Thymus (tissue), 11 donors: ENCODE measurements around the gene HOXB6. TPM values are rescaled to one million over a fixed set of nuclear protein-coding genes. Genes with fewer than 3 reads are reported as not detected.

ENCODE experiments used
- DNase-seq, 9 donors: peaks; one replicate each; pipeline ENCODE4 v3.0.0-alpha.2; 2013; ENCODE audit warnings: low spot score in 9 of 9, low read depth in 6 of 9, missing footprints in 1 of 9
- H3K27ac ChIP-seq, 2 donors: one replicate each; pipeline ENCODE4 v1.5.1; 2013; ENCODE audit warnings: control low read depth in 1 of 2, low read depth in 1 of 2, low read length in 1 of 2, mild to moderate bottlenecking in 1 of 2, moderate library complexity in 1 of 2
- H3K27me3 ChIP-seq, 2 donors: one replicate each; pipeline ENCODE4 v1.5.1; 2013; ENCODE audit warnings: low read length in 1 of 2; ENCODE audit not compliant: control insufficient read depth in 2 of 2, insufficient read depth in 1 of 2
- H3K36me3 ChIP-seq, 2 donors: one replicate each; pipeline ENCODE4 v1.5.1; 2013; ENCODE audit warnings: low read length in 1 of 2, mild to moderate bottlenecking in 1 of 2, moderate library complexity in 1 of 2; ENCODE audit not compliant: control insufficient read depth in 2 of 2, insufficient read depth in 2 of 2
- H3K4me1 ChIP-seq, 2 donors: one replicate each; pipeline ENCODE4 v1.5.1; 2013; ENCODE audit warnings: low read length in 2 of 2; ENCODE audit not compliant: control insufficient read depth in 2 of 2, insufficient read depth in 2 of 2
- H3K4me3 ChIP-seq, 2 donors: one replicate each; pipeline ENCODE4 v1.5.1; 2013; ENCODE audit warnings: low read length in 2 of 2, control low read depth in 1 of 2, mild to moderate bottlenecking in 1 of 2
- H3K9me3 ChIP-seq, 2 donors: one replicate each; pipeline ENCODE4 v1.5.1; 2013; ENCODE audit warnings: low read length in 1 of 2, mild to moderate bottlenecking in 1 of 2; ENCODE audit not compliant: control insufficient read depth in 2 of 2, insufficient read depth in 1 of 2
- WGBS: extraction: QIAGEN DNeasy Blood & Tissue Kit; methylation state at CpG from one replicate; pipeline ENCODE4 v1.1.7; 2013; 5-methylcytosine and 5-hydroxymethylcytosine counted together
- polyA plus RNA-seq: library from polyadenylated mRNA; stranded (reverse); fragments of 200-250 nt; gene quantifications from one replicate; pipeline ENCODE4 v1.2.3, GENCODE V29; 2013
- total RNA-seq: library from RNA; stranded (reverse); fragments of 120-200 nt; gene quantifications from one replicate; pipeline ENCODE4 v1.2.4, GENCODE V29; 2013
- donor health status: healthy.

Gene HOXB6
- total and polyA plus RNA-seq, 2 donors, result 0.19 to 1.0 TPM

DNA sequence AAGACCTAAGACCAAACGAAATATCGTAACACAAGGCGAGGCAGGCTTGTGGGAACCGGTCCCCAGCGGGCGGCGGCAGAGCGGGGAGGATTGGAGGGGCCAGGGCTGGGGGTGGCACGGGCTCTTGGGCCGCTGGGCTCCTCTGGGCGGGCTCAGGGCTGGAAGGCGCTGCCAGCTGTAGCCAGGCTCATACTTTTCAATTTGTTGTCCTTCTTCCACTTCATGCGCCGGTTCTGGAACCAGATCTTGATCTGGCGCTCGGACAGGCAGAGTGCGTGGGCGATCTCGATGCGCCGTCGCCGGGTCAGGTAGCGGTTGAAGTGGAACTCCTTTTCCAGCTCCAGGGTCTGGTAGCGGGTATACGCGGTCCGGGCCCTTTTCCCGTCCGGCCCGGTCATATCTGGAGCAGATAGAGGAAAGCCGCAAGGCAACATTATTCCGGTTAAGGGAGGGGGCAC is 12.7 kb downstream of the HOXB6 start:
- DNase-seq, result no peak
- H3K36me3 ChIP-seq, result peaks cover 0 to 4% of the 10 kb centered on the region in 2 donors
- H3K9me3 ChIP-seq, result no peaks in the 10 kb centered on the region
- peaks cover 93 to 100% of the 10 kb centered on the region in 2 donors for H3K27me3 ChIP-seq
- 16% methylated on average over 33 of the region's 33 CpGs for WGBS
- peaks cover 0 to 14% of the 10 kb centered on the region in 2 donors for H3K4me1 ChIP-seq
- H3K27ac ChIP-seq, result no peak overlapping the region
- no peak overlapping the region for H3K4me3 ChIP-seq

- no peak for DNase-seq
- Histone ChIP-seq H3K27ac (no peak overlapping the region), H3K9me3 (no peaks in the 10 kb centered on the region), H3K36me3 (peaks cover 0 to 4% of the 10 kb centered on the region in 2 donors), H3K4me3 (no peak overlapping the region), H3K27me3 (peaks cover 93 to 100% of the 10 kb centered on the region in 2 donors), H3K4me1 (peaks cover 0 to 12% of the 10 kb centered on the region in 2 donors)
- 91% methylated on average over 10 of the region's 10 CpGs for WGBS
Measured at GRCh38 chr17:48591255-48592056, 13.3 kb downstream of the HOXB6 start.

- no peak for DNase-seq
- Histone ChIP-seq H3K36me3 (peaks cover 0 to 4% of the 10 kb centered on the region in 2 donors), H3K27ac (no peak overlapping the region), H3K4me3 (no peak overlapping the region), H3K4me1 (peaks cover 4 to 14% of the 10 kb centered on the region in 2 donors), H3K9me3 (peaks cover 0 to 2% of the 10 kb centered on the region in 2 donors), H3K27me3 (peaks cover 92 to 100% of the 10 kb centered on the region in 2 donors)
Measured at GRCh38 chr17:48590607-48591161, 14.1 kb downstream of the HOXB6 start.

- WGBS, result 16% methylated on average over 23 of the region's 23 CpGs
- H3K27me3 ChIP-seq, result peaks cover 92 to 100% of the 10 kb centered on the region in 2 donors
- DNase-seq, result no peak
- H3K27ac ChIP-seq, result no peak within 1 kb of the TSS
- no peak within 1 kb of the TSS for H3K4me3 ChIP-seq
- no peaks in the 10 kb centered on the region for H3K36me3 ChIP-seq
- H3K4me1 ChIP-seq, result peaks cover 7 to 20% of the 10 kb centered on the region in 2 donors
- peaks cover 0 to 9% of the 10 kb centered on the region in 2 donors for H3K9me3 ChIP-seq
Measured at GRCh38 chr17:48589831-48590606, 14.8 kb downstream of the HOXB6 start, which contains the start of gene HOXB3. TSS of gene HOXB3 (minus strand) at chr17:48590241. CDS start at chr17:48552474, 37,767 bp downstream.

GRCh38 chr17:48589060-48589830 is 15.5 kb downstream of the HOXB6 start:
- WGBS, result 13% methylated on average over 10 of the region's 10 CpGs
- DNase-seq, result no peak
- peaks cover 8 to 22% of the 10 kb centered on the region in 2 donors for H3K4me1 ChIP-seq
- peaks cover 0 to 11% of the 10 kb centered on the region in 2 donors for H3K9me3 ChIP-seq
- H3K27ac ChIP-seq, result no peak overlapping the region
- H3K27me3 ChIP-seq, result peaks cover 90 to 100% of the 10 kb centered on the region in 2 donors
- H3K4me3 ChIP-seq, result no peak overlapping the region
- H3K36me3 ChIP-seq, result no peaks in the 10 kb centered on the region

DNA sequence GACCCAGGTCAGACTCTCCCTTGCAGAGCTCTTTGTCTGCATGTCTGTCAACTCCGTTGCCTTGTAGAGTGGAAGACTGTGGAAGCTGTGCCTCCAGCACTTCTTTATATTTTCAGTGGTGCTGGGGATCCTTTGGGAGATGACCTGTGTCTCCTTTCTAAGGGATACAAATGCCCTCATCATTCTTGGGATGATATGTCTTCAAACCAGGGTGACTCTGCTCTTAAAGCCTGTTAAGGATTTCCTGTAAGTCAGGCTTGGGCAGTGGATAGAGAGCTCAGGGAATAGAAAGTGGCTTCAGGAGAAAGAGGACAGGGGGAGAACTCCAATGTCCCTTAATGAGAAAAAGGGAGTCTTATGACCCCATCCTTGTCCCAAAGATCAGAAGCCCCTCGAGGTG is 16.3 kb downstream of the HOXB6 start:
- H3K27ac ChIP-seq, result no peak overlapping the region
- no peak for DNase-seq
- H3K4me1 ChIP-seq, result peaks cover 8 to 22% of the 10 kb centered on the region in 2 donors
- no peak overlapping the region for H3K4me3 ChIP-seq
- H3K36me3 ChIP-seq, result no peaks in the 10 kb centered on the region
- 40% methylated on average over 2 of the region's 2 CpGs for WGBS
- peaks cover 94 to 100% of the 10 kb centered on the region in 2 donors for H3K27me3 ChIP-seq
- H3K9me3 ChIP-seq, result peaks cover 0 to 11% of the 10 kb centered on the region in 2 donors

DNA sequence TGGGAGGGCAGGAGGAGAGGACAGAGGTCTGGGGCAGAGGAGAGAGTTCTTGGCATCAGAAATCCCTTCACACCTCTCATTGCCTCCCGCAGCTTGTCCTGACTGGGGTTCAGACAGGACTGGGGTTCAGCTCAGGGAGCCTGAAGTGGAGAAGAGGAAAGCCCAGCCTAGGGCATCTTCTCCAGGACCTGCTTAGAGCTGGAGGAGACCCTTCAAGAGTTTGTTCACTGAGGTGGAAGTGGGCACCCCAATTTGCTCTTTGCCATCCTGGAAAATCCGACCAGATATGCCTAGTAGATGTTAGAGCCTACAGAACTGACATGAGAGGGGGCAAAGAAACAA is 16.7 kb downstream of the HOXB6 start:
- Histone ChIP-seq H3K36me3 (no peaks in the 10 kb centered on the region), H3K4me3 (no peak overlapping the region), H3K4me1 (peaks cover 8 to 18% of the 10 kb centered on the region in 2 donors), H3K9me3 (peaks cover 0 to 11% of the 10 kb centered on the region in 2 donors), H3K27me3 (peaks cover 94 to 100% of the 10 kb centered on the region in 2 donors), H3K27ac (no peak overlapping the region)
- no peak for DNase-seq
- 45% methylated on average over 2 of the region's 2 CpGs for WGBS

GRCh38 chr17:48587276-48588073 is 17.3 kb downstream of the HOXB6 start:
- H3K27me3 ChIP-seq, result peaks cover 94 to 100% of the 10 kb centered on the region in 2 donors
- no peak overlapping the region for H3K27ac ChIP-seq
- H3K4me1 ChIP-seq, result peaks cover 8 to 17% of the 10 kb centered on the region in 2 donors

More at GRCh38 chr17:48587276-48588073, 17.3 kb downstream of the HOXB6 start:
- peaks cover 0 to 11% of the 10 kb centered on the region in 2 donors for H3K9me3 ChIP-seq
- H3K36me3 ChIP-seq, result no peaks in the 10 kb centered on the region
- no peak for DNase-seq
- WGBS, result 46% methylated on average over 5 of the region's 5 CpGs
- H3K4me3 ChIP-seq, result no peak overlapping the region
